ENCODE data around the gene PARD6A.

PARD6A gene

DNA sequence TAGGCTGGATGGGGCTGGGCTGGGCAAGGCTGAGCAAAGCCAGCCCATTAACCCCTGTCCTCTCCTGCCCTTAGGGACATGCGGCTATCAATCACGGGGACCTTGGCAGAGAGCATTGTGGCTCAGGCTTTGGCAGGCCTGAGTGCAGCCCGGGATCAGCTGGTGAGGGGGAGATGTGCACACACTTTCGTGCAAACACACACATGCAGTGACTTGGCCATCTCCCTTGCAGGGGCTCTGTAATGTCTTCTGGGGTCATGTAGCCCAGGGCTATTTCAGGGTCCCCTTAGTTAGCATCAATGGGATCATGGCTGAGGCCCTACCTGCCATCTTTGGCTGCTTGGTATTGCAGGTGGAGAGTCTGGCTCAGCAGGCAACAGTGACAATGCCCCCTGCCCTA, 8.9 kb upstream of the PARD6A start:
- Histone ChIP-seq H3K27ac (ENCODE audit: low read length) (no peak overlapping the region), H3K36me3 (replicated peaks; ENCODE audit: low read depth, low read length) (peaks cover 21% of the 10 kb centered on the region), H3K4me1 (ENCODE audit: low read length) (no peaks in the 10 kb centered on the region), H3K79me2 (ENCODE audit: low read length) (no peaks in the 10 kb centered on the region), H3K4me2 (ENCODE audit: low read length) (no peak overlapping the region), H3K4me3 (ENCODE audit: low read length) (no peak overlapping the region), H3K9me3 (ENCODE audit: insufficient read depth, low read length) (no peaks in the 10 kb centered on the region), H2AFZ (ENCODE audit: low read depth, low read length) (no peak overlapping the region), H4K20me1 (ENCODE audit: insufficient read depth, low read length) (no peaks in the 10 kb centered on the region), H3K9ac (ENCODE audit: low read length) (no peak overlapping the region), H3K27me3 (ENCODE audit: low read depth, low read length) (no peaks in the 10 kb centered on the region)
- no peak for TF ChIP-seq EZH2phosphoT487 (IDR thresholded peaks at IDR 0.05; ENCODE audit: low read depth)
- TF ChIP-seq, protein P1, sequence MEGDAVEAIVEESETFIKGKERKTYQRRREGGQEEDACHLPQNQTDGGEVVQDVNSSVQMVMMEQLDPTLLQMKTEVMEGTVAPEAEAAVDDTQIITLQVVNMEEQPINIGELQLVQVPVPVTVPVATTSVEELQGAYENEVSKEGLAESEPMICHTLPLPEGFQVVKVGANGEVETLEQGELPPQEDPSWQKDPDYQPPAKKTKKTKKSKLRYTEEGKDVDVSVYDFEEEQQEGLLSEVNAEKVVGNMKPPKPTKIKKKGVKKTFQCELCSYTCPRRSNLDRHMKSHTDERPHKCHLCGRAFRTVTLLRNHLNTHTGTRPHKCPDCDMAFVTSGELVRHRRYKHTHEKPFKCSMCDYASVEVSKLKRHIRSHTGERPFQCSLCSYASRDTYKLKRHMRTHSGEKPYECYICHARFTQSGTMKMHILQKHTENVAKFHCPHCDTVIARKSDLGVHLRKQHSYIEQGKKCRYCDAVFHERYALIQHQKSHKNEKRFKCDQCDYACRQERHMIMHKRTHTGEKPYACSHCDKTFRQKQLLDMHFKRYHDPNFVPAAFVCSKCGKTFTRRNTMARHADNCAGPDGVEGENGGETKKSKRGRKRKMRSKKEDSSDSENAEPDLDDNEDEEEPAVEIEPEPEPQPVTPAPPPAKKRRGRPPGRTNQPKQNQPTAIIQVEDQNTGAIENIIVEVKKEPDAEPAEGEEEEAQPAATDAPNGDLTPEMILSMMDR (IDR thresholded peaks at IDR 0.05; ENCODE audit: low read depth, low read length) = no peak

DNA sequence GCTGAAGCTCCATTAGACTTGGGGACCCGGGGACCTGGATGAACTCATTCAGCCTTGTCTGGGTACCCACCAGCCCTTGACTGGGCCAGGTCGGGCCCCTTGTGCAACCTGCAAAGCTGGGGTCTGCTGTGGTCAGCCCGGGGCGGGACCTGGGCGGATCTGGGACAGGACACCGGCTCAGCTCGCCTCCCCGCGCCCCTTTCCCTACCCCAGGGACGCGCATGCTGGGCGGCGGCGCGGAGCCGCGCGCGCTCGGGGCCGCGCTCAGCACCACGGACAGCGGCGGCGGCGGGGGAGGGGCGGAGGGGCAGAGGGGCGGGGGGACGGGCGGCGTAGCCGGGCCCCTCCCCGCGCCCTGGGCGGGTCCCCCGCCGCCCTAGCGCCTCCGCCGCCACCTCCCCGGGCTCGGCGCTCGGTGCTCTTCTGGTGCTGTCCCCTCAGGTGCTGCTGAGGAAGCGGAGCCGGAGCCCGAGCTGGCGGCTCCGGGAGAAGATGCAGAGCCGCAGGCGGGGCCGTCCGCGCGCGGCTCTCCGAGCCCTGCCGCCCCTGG, 8.1 kb upstream of the PARD6A start:
- Histone ChIP-seq H3K27ac (ENCODE audit: low read length) (no peak overlapping the region), H3K36me3 (replicated peaks; ENCODE audit: low read depth, low read length) (peaks cover 26% of the 10 kb centered on the region), H3K4me2 (ENCODE audit: low read length) (no peak overlapping the region), H3K4me1 (ENCODE audit: low read length) (no peaks in the 10 kb centered on the region), H3K9me3 (ENCODE audit: insufficient read depth, low read length) (no peaks in the 10 kb centered on the region), H4K20me1 (ENCODE audit: insufficient read depth, low read length) (no peaks in the 10 kb centered on the region), H3K9ac (ENCODE audit: low read length) (no peak overlapping the region), H3K79me2 (ENCODE audit: low read length) (no peaks in the 10 kb centered on the region), H3K4me3 (ENCODE audit: low read length) (no peak overlapping the region), H3K27me3 (ENCODE audit: low read depth, low read length) (no peaks in the 10 kb centered on the region), H2AFZ (ENCODE audit: low read depth, low read length) (no peak overlapping the region)
- TF ChIP-seq, protein P1 (IDR thresholded peaks at IDR 0.05; ENCODE audit: low read depth, low read length) = no peak
- no peak for TF ChIP-seq EZH2phosphoT487 (IDR thresholded peaks at IDR 0.05; ENCODE audit: low read depth)

DNA sequence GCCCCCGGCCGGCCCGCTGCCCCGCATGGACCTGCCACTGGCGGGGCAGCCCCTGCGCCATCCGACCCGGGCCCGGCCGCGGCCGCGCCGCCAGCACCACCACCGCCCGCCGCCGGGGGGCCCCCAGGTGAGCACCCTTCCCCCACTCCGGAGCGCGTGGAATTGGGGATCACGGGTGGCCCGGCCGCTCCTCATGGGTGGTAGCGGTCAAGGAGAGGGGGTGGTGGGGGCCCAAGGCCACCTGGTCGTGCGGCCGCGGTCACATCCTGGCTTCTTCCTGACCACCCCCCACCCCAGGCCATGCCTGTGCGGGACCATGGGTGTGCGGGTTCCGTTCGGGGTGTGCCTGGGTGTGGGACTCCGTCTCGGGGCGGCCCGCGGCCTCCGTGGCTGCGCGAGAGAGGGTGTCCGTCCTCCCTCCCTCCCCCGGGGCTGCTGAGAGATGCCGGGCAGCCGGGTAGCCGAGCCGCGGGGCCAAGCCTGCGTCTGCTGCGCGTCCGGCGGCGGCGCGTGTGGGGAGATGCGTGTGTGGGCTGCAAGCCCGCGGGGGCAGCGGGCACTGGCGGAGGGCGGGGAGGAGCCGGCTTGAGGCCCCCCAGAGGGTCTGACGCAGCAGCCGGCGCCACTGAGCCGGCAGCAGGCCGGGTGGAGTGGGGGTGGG, 7.5 kb upstream of the PARD6A start:
- peaks cover 27% of the 10 kb centered on the region for H3K36me3 ChIP-seq (replicated peaks; ENCODE audit: low read depth, low read length)
- no peaks in the 10 kb centered on the region for H3K9me3 ChIP-seq (ENCODE audit: insufficient read depth, low read length)
- H3K79me2 ChIP-seq (ENCODE audit: low read length) = peaks cover 2% of the 10 kb centered on the region; the same call in 1 of the 2 replicates
- H3K9ac ChIP-seq (ENCODE audit: low read length) = no peak overlapping the region
- no peaks in the 10 kb centered on the region for H3K27me3 ChIP-seq (ENCODE audit: low read depth, low read length)
- H3K4me2 ChIP-seq (ENCODE audit: low read length) = no peak overlapping the region
- no peak overlapping the region for H2AFZ ChIP-seq (ENCODE audit: low read depth, low read length)
- no peak overlapping the region for H3K4me3 ChIP-seq (ENCODE audit: low read length)
- H3K4me1 ChIP-seq (ENCODE audit: low read length) = no peaks in the 10 kb centered on the region
- no peaks in the 10 kb centered on the region for H4K20me1 ChIP-seq (ENCODE audit: insufficient read depth, low read length)
- H3K27ac ChIP-seq (ENCODE audit: low read length) = no peak overlapping the region
- TF ChIP-seq, protein P1 (IDR thresholded peaks at IDR 0.05; ENCODE audit: low read depth, low read length) = no peak
- no peak for TF ChIP-seq EZH2phosphoT487 (IDR thresholded peaks at IDR 0.05; ENCODE audit: low read depth)

DNA sequence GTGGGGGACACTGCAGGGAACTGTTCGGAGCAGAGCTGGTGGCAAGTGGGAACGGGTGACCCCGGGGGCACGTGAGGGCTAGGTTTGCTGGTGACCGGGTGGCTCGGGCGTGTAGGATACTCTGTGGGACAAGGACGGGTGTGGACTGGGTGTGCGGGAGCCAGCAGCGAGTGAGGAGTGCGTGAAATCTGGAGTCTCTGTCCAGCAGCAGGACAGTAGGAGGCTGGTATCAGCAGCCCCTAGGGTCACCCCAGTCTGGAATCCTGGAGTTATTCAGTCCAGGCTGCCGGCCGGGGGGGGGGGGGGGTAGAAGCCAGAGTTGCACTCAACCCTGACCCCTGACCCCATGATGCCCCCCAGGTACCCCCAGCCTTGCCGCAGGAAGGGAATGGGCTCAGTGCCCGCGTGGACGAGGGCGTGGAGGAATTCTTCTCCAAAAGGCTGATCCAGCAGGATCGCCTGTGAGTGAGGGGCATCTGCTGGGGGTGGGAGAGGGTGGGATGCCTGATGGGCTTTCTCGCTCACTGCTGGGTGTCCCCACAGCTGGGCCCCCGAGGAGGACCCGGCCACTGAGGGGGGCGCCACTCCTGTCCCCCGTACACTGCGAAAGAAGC, 6.9 kb upstream of the PARD6A start:
- no peak for TF ChIP-seq EZH2phosphoT487 (IDR thresholded peaks at IDR 0.05; ENCODE audit: low read depth)
- TF ChIP-seq, protein P1 (IDR thresholded peaks at IDR 0.05; ENCODE audit: low read depth, low read length) = no peak
- Histone ChIP-seq H3K9me3 (ENCODE audit: insufficient read depth, low read length) (no peaks in the 10 kb centered on the region), H3K4me3 (ENCODE audit: low read length) (no peak overlapping the region), H3K27me3 (ENCODE audit: low read depth, low read length) (no peaks in the 10 kb centered on the region), H4K20me1 (ENCODE audit: insufficient read depth, low read length) (no peaks in the 10 kb centered on the region), H2AFZ (ENCODE audit: low read depth, low read length) (no peak overlapping the region), H3K4me2 (ENCODE audit: low read length) (no peak overlapping the region), H3K27ac (ENCODE audit: low read length) (no peak overlapping the region), H3K79me2 (ENCODE audit: low read length) (peaks cover 8% of the 10 kb centered on the region), H3K9ac (ENCODE audit: low read length) (no peak overlapping the region), H3K4me1 (ENCODE audit: low read length) (peaks cover 3% of the 10 kb centered on the region), H3K36me3 (replicated peaks; ENCODE audit: low read depth, low read length) (peaks cover 32% of the 10 kb centered on the region)
